Measurements from ENCODE around the gene CBFA2T3.
"Not testable (repeated sequence)": the region's sequence is repeated elsewhere in the genome, so short reads cannot be mapped to it uniquely, and the experiment has no call there.

CBFA2T3 gene

DNA sequence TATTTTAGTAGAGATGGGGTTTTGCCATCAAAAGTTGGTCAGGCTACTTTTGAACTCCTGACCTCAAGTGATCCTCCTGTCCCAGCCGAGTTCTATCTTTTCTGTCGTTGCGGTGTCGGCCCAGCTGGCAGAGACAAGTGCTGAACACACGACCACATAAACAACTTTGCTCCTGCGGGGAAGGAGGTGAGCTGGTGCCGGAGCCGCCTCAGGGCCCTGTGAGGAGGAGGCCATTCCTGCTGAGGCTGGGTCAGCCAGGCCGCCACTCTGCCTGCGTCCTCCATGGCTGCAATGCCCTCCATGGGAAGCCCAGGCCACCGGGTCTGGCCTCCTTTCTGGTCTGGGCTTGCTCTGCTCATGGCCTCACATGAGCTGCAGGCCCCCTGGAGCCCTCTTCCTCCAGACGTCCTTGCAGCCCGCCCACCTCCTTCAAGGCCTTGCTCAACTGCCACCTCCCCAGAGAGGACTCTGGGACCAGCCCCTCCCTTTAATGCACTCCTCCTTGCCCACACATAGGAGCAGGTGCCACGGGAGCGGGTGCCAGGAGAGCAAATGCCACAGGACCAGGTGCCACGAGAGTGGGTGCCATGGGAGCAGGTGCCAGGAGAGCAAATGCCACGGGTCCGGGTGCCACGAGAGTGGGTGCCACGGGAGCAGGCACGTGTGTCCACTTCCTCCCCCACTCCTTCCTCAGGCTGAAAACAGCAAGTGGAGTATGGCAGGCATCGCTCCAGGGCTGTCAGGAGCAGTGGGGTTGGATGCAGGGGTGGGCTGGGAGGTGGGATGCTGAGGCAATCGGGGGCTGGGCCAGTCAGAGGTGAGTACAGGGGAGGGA, 28.4 kb upstream of the CBFA2T3 start:
- Mint-ChIP-seq H3K4me3 (no peak overlapping the region), H3K9me3 (peaks cover 5 to 8% of the 10 kb centered on the region in 2 donors), H3K4me1 (peaks cover 25% of the 10 kb centered on the region), H3K27me3 (peaks cover 77% of the 10 kb centered on the region), H3K27ac (no peak overlapping the region)
- ATAC-seq (no peak), DNase-seq (no peak)

DNA sequence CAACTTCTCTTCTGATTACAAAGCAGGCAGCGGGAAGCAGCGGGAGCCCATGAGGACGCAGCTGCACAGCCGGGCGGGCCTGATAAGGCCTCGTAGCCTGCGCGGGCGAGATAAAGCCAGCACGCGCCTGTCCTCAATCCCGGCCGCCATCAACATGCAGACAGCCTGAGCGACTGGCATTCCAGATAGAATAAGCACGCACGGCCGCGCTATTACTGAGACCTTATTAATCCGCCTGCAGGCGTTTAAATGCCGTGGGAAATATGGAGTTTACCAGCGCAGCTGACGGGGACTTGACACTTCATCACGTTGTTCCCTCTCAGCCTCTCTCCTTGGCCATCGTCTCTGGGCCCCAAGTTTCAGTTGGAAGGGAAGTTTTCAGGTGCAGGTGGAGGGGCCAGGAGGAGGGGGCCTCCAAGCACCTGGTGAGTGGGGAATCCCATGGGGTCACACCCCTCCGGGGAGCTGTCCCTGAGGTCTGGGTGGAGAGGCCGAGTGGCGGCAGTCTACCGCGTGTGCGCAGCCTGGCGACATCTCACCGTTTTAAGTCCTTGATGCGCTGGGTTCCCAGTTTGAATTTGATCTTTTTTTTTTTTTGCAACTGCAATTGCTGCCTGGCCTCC, 27.3 kb upstream of the CBFA2T3 start:
- DNase-seq (no peak), ATAC-seq (no peak)
- peaks cover 33% of the 10 kb centered on the region for H3K4me1 Mint-ChIP-seq
- H3K27ac Mint-ChIP-seq: no peak overlapping the region
- peaks cover 72% of the 10 kb centered on the region for H3K27me3 Mint-ChIP-seq
- H3K4me3 Mint-ChIP-seq: no peak overlapping the region
- H3K9me3 Mint-ChIP-seq: peaks cover 2 to 17% of the 10 kb centered on the region in 2 donors

DNA sequence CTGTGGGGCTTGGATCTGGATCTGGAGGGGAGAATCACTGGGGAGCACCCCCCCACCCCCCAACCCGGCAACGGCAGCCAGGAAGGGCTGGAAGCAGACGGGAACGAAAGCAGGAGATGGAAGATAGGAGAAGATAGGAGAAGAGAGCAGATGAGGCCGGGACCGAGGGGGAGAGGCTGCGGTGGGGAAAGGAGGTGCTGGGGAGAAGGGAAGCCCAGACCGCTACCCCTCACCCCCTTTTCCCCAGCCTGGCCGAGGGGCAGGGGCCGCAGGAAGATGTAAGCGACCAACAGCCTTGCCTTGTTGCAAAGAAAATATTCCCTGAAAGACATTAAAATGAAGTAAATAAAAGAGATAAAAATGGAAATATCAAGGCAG, 26.8 kb upstream of the CBFA2T3 start:
- H3K4me3 Mint-ChIP-seq: no peak overlapping the region
- peaks cover 5 to 22% of the 10 kb centered on the region in 2 donors for H3K9me3 Mint-ChIP-seq
- H3K27me3 Mint-ChIP-seq: peaks cover 69% of the 10 kb centered on the region
- H3K4me1 Mint-ChIP-seq: peaks cover 38% of the 10 kb centered on the region
- H3K27ac Mint-ChIP-seq: no peak overlapping the region
- ATAC-seq (no peak), DNase-seq (no peak)

DNA sequence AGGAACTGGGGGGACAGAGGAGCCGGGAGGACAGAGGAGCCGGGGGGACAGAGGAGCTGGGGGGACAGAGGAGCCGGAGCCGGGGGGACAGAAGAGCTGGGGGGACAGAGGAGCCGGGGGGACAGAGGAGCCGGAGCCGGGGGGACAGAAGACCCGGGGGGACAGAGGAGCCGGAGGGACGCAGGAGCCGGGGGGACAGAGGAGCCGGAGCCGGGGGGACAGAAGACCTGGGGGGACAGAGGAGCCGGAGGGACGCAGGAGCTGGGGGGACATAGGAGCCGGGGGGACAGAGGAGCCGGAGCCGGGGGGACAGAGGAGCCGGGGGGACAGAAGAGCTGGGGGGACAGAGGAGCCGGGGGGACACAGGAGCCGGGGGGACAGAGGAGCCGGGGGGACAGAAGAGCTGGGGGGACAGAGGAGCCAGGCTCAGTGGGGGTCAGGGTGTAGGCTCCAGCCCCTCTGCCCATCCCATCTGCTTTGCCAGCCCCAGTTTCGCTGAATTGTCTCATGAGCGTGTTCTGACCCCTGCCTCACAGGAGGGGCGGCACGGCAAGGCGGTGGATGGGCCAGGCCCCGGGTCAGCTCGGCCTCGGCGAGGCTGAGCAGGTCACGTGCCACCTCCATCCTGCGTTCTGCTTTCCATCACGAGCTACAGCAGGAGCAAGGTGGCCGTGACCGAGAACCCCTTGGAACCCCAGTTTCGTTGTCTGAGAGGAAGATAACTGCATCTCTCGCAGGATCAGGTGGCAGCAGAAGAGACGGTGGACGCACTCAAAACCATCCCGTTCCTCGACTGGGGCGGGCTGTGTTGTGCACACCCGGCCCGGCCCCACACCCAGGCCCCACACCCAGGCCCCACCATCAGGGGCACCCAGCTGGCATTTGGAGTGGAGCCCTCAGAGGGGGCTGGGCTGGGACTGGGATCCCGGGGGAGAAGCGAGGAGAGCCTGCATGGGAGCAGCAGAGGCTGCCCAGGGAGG, 26.1 kb upstream of the CBFA2T3 start:
- Mint-ChIP-seq H3K27ac (no peak overlapping the region), H3K4me3 (no peak overlapping the region), H3K9me3 (peaks cover 6 to 24% of the 10 kb centered on the region in 2 donors), H3K4me1 (peaks cover 38% of the 10 kb centered on the region), H3K27me3 (peaks cover 69% of the 10 kb centered on the region)
- DNase-seq (no peak), ATAC-seq (no peak)

DNA sequence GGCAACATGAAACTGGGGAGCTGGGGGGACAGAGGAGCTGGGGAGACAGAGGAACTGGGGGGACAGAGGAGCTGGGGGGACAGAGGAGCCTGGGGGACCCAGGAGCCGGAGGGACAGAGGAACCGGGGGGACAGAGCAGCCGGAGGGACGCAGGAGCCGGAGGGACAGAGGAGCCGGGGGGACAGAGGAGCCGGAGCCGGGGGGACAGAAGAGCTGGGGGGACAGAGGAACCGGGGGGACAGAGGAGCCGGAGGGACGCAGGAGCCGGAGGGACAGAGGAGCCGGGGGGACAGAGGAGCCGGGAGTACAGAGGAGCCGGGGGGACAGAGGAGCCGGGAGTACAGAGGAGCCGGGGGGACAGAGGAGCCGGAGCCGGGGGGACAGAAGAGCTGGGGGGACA, 25.1 kb upstream of the CBFA2T3 start:
- not testable (repeated sequence) for DNase-seq, H3K4me3 Mint-ChIP-seq, ATAC-seq, H3K27ac Mint-ChIP-seq
- H3K27me3 Mint-ChIP-seq: peaks cover 59% of the 10 kb centered on the region
- peaks cover 38% of the 10 kb centered on the region for H3K4me1 Mint-ChIP-seq
- H3K9me3 Mint-ChIP-seq: peaks cover 12 to 33% of the 10 kb centered on the region in 2 donors

DNA sequence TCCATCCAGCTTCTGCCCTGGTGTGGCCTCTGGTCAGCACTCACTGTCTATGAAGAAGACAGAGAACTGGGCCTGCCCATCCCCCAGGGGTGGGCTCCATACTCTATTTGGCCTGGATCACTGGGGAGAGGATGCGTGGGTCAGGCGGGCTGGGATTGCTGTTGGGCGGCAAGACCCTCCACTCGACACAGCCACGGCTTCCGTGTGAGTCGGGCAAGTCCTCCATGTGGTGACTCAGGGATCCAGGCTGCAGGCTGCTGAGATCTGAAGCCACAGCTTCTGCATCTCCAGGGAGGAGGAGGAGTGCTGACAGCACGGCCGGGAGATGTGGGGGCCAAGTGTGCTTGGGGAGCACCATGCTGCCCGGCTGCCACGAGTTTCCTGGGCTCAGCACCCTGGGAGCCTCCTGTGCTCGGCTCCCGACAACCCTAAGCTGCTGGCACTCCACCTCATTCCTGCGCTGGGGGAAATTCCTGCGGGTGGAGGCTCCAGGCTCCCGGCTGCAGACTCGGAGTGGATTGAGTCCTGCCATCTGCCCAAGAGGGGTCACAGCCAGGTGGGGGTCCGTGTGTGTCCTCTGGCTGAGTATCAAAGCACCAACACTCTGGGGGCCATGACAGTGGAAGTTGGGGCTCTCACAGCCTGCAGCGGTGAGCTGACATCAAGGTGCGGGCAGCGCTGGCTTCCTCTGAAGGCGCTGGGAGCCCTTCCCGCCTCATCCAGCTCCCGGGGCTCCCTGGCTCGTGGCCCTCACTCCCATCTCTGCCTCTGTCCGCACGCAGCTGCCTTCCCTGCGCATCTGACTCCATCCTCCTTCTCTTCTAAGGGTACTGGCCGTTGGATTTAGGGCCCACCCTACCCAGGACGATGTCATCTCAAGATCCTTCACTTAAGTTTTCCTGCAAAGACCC, 24.4 kb upstream of the CBFA2T3 start:
- Mint-ChIP-seq H3K27ac (no peak overlapping the region), H3K4me1 (peaks cover 38% of the 10 kb centered on the region), H3K9me3 (peaks cover 12 to 34% of the 10 kb centered on the region in 2 donors), H3K4me3 (no peak overlapping the region), H3K27me3 (peaks cover 58% of the 10 kb centered on the region)
- DNase-seq: no peak
- no peak for ATAC-seq

DNA sequence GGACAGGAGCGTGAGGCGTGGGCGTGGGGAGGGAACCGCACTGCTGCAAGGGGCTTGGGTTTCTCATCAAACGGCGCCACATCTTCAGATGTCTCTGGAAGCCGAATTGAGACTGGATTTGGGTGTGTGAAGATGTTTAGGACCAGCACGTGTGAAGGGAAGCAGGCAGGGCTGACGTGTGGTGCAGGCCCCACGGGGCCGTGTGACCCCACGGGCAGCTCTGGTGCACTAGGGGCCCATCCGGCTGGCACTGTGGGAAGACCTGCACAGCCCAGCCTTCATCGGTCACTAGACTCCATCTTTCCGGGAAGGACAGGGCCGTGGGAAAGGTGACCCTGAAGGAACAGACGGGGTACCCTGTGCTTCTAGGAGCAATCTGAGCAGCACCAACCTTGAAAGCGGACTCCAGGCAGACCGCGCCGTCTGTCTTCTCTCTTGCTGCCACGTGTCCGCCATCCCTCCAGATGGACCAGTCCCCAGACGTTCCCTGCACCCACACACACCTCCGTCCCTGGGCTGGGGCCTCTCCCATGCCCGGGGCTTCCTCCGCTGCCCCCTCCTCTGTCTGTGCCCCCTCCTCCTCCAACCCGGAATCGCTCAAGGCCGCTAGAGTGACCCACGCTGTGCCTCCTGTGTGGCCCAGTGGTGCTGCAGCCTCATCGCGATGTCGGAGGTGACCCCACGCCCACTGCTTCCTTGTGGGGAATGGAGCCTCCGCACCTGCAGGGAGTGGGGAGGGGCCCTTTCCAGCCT, 23.4 kb upstream of the CBFA2T3 start:
- no peak for DNase-seq

DNA sequence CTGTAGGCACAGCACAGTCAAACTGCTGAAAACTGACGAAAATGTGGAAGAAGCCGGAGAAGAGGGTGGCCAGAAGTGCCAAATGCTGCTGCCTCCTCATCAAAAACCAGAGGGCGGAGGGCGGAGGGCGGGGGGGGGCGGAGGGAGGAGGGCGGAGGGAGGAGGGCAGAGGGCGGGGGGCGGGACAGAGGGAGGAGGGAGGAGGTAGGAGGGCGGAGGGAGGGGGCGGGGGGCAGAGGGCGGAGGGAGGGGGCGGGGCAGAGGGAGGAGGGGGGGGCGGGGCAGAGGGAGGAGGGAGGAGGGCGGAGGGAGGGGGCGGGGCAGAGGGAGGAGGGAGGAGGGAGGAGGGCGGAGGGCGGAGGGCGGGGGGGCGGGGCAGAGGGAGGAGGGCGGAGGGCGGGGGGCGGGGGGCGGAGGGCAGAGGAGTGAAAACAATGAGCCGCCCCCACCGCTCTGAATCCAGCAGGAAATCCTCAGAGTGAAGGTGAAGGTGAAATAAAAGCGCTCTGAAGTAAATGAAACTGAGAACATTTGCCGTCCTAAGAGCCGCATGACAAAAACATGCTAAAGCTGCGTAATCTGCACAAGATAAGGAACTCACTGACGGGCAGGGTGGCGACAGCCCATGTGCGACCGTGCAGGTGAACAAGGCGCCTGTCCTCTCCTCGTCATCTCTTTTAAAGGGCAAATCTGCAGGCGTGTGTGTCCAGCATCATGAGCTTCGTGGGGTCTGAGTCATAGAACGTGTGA, 22.6 kb upstream of the CBFA2T3 start:
- H3K27ac Mint-ChIP-seq: no peak overlapping the region
- DNase-seq (peak in 1 of 2 donors; percentile 63), ATAC-seq (peak; percentile 88)
- H3K9me3 Mint-ChIP-seq: peaks cover 12 to 34% of the 10 kb centered on the region in 2 donors
- H3K27me3 Mint-ChIP-seq: peaks cover 50% of the 10 kb centered on the region
- H3K4me3 Mint-ChIP-seq: peak overlapping the region; percentile 37 to 51
- peaks cover 37% of the 10 kb centered on the region for H3K4me1 Mint-ChIP-seq

More for the DNA sequence above, 23.4 kb upstream of the CBFA2T3 start:
- Mint-ChIP-seq H3K27me3 (peaks cover 50% of the 10 kb centered on the region), H3K27ac (no peak overlapping the region), H3K9me3 (peaks cover 12 to 34% of the 10 kb centered on the region in 2 donors), H3K4me1 (peaks cover 38% of the 10 kb centered on the region), H3K4me3 (peak overlapping the region; percentile 37 to 51)
- no peak for ATAC-seq

DNA sequence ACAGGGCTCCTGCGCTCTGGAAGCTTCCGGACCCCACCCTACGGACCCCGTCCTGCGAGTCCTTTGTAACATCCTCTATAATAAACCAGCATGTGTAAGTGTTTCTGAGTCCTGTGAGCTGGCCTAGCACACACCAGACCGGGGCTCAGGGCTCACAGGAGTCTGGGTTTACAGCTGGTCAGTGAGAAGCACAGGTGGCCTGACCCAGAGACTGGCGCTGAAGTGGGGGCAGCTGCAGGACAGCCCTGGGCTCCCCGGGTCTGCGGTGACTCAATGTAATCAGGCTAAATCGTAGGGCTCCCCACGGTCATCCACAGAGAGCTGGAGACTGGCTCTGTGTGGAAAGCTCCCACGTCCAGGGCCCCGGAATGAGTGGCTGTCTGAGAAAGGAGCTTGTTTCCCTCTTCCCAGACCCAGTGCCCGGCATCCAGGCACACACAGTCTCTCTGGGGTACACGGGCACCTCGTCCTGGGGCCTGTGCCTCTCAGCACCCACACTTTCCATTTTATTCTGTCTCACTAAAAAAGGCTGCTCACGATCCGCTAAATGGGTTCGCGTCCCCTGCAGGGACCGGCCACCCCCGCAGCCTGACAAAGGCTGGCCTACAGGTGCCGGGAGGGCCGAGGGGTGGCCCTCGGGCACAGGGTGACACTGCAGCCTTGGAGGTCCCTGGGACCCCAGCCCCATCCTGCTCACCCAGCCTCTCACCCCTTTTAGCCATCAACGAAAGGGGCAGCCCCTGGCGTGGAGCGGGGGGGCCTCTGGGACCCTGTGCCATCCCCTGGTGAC, 18.9 kb upstream of the CBFA2T3 start:
- H3K4me1 Mint-ChIP-seq: peaks cover 28% of the 10 kb centered on the region
- H3K4me3 Mint-ChIP-seq: no peak overlapping the region
- no peak for DNase-seq
- ATAC-seq: no peak
- no peak overlapping the region for H3K27ac Mint-ChIP-seq
- H3K9me3 Mint-ChIP-seq: peaks cover 12 to 32% of the 10 kb centered on the region in 2 donors
- H3K27me3 Mint-ChIP-seq: peaks cover 30% of the 10 kb centered on the region

DNA sequence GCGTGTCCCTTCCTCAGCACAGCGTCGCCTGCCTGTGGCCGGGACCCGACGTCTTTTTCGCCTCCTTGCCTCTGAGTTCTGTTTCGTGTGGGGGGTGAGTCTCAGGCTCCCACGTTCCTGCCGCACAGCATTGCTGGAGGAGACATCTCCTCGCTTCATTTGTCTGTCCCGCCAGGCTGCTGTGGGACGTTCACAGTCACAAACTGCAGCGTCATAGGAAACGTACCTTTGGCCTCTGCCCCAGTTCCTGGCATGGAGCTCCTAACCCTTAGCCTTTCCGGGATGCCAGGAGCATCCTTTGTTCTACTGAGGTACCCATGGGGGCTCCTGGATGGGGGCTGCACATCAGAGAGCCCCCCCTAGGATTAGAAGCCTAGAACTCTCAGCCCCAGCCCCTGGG, 18.2 kb upstream of the CBFA2T3 start:
- Mint-ChIP-seq H3K27me3 (peaks cover 22% of the 10 kb centered on the region), H3K4me1 (peaks cover 20% of the 10 kb centered on the region), H3K9me3 (peaks cover 12 to 24% of the 10 kb centered on the region in 2 donors), H3K4me3 (no peak overlapping the region), H3K27ac (no peak overlapping the region)
- DNase-seq (no peak), ATAC-seq (no peak)

DNA sequence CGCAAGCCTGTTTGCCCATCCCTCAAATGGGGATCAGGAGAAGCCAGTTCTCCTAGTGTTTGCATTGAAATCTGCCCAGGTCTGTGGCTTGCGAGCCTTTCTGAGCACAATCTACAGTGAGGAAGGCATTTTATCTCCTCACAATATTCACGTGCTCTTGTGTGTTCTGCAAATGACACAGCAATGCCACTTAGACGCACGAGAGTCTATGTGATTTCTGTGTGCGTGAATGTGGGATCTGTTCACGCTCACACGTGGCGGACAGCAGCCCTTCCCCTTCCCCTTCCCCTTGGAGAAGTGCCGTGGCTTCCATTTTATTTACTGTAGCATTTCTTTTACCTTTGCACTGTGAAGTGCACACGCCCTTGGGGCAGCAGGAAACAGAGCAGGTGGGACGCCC, 17.7 kb upstream of the CBFA2T3 start:
- Mint-ChIP-seq H3K27ac (peak overlapping the region in 1 of 2 donors; percentile 28), H3K27me3 (peaks cover 19% of the 10 kb centered on the region), H3K4me1 (peaks cover 15% of the 10 kb centered on the region), H3K4me3 (no peak overlapping the region), H3K9me3 (peaks cover 12 to 19% of the 10 kb centered on the region in 2 donors)
- DNase-seq: no peak
- ATAC-seq: no peak

DNA sequence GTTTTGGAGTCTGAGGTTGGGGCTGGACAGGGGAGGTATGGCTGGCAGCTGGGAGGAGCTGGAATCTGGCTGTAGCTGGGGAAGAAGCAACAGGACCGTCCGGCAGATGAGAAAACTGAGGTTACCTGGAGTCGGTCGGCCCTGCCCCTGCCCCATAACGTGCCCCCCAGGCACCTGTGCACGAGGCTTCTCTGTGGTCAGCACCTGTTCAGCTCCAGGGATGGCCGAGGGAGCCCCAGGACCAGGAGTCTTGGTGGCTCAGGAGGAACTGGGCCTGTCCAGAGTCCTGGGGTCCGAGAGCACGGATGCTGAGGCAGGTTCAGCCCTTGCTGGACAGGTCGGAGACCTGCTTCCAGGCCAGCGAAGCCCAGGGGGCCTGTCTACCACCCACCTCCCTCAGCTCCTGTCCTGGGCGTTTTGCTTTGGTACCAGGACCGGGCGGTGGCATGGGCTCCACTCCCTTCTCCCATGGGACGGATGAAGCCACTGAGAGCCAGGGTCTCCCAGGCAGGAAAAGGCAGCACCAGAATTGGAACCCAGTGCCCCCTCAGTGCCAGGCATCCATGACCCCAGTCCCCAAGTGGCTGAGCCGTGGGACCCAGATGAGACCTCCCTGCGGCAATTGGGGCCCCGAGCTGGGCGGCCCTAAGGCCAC, 17.1 kb upstream of the CBFA2T3 start:
- Mint-ChIP-seq H3K27ac (no peak overlapping the region), H3K27me3 (peaks cover 19% of the 10 kb centered on the region), H3K9me3 (peaks cover 9 to 15% of the 10 kb centered on the region in 2 donors), H3K4me1 (peaks cover 12% of the 10 kb centered on the region), H3K4me3 (no peak overlapping the region)
- ATAC-seq (no peak), DNase-seq (no peak)
